NCI-H345 treated with DMSO at 0.1 percent for 48 hours (cell line): ENCODE results near the gene SMIM3.
"Not testable (repeated sequence)": the region's sequence is repeated elsewhere in the genome, so short reads cannot be mapped to it uniquely, and the experiment has no call there.

Source experiments
- DNase-seq: peaks from one replicate; lab custom pipeline; 2025; ENCODE audit not compliant: unreplicated experiment; lab: John Stamatoyannopoulos, UW

The SMIM3 gene

DNA sequence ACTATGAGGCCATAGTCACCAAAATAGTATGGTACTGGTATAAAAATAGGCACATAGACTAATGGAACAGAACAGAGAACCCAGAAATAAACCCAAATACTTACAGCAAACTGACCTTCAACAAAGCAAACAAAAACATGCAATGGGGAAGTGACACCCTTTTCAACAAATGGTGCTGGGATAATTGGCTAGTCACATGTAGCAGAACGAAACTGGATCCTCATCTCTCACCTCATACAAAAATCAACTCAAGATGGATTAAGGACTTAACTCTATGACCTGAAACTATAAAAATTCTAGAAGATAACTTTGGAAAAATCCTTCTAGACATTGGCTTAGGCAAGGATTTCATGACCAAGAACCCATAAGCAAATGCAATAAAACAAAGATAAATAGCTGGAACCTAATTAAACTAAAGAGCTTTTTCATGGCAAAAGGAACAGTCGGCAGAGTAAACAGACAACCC is 14.9 kb downstream of the SMIM3 start:
- DNase-seq = not testable (repeated sequence)

DNA sequence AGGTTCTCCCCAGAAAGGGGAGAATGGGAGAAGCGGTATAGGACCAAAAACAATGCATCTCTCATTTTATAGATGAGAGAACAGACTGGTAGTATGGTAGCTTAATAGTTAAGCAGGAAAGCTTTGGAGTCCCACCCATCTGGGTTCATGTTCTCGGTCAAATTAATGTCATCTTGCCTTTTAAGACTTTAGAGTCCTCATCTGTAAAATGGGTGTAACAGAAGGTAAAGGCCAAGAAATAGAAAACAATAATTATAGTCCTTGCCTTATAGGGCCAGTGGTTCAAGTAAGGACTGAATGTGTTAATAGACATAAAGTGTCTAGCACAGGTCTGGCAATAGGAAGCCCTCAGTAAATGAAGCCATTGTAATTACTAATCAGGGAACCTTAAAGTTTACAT is 16.4 kb downstream of the SMIM3 start:
- DNase-seq = no peak

- no peak for DNase-seq
Observed at GRCh38 chr5:150797384-150797783, 18.8 kb downstream of the SMIM3 start.

DNA sequence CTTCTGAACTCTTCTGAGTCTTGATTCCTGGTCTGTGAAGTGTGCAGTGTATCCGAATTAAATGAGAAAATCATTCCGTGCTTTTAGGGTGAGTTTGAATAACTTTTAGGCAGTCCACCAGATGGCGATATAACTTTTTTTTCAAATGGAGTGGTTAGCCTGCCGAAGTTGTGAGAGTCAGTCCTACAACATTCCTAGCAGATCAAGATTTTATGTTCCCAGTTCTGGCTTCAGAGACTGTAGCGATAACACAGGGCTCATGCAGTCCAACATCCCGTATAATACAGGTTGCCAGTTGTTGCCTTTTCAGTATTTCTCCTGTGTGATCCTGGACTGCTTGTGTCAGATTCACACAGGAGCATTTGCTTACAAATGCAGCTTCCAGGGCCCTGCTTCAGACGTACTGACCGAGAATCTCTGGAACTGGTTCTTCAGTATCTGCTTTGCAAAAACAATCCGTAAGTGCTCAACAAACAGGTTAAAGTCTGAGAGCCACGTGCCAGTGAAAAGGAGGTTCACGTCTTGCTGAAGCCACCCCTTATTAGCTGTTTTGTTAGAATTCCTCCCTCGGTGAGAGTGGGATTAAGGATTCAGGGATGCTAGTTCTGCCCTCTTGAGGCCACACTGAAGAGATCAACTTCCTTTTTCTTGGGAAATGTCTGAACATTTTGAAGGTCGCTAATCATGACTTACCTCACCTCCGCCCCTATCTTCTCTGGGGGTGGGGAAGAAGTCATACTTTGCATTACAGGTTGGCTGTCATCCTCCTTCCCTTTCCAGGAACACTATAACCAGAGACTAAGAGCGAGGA is 22.8 kb downstream of the SMIM3 start:
- peak; percentile 56 for DNase-seq

DNA sequence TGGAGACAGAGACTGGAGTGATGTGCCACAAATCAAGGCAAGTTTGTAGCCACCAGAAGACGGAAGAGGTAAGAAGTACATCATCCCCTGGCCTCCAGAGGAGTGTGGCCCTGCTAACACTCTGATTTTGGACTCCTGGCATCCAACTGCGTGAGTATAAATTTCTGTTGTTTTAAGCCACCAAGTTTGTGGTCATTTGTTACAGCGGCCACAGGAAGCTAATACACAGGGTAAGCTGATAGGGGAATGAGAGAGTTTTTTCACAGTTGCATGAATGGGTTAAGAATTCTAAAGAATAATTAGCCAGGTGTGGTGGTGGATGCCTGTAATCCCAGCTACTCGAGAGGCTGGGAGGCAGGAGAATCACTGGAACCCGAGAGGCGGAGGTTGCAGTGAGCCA is 25.8 kb downstream of the SMIM3 start:
- no peak for DNase-seq

GRCh38 chr5:150809363-150809762 is 30.8 kb downstream of the SMIM3 start:
- DNase-seq = no peak

DNA sequence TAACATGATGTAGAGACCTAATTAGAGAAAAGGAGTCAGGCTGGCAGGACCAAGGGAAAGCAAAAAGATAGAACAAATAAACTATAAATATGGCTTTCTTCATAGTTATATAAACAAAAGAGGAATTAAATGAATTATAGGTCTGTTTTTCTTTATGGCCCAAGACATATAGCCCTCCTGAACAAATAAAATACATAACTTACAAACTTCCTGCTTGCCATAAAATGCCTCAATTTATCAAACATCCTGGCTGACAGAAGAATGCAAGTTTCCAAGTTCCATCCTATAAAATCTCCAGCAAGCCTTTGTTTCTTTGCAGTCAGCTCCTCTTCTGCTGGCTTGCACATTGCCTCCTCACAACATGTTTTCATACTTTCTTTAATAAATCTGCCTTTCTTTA is 36.5 kb downstream of the SMIM3 start:
- DNase-seq = no peak

- no peak for DNase-seq
Observed at GRCh38 chr5:150816946-150817345, 38.4 kb downstream of the SMIM3 start.

GRCh38 chr5:150829744-150830143 is 51.2 kb downstream of the SMIM3 start:
- no peak for DNase-seq

- not testable (repeated sequence) for DNase-seq
Observed at GRCh38 chr5:150831821-150832220, 53.3 kb downstream of the SMIM3 start.

DNA sequence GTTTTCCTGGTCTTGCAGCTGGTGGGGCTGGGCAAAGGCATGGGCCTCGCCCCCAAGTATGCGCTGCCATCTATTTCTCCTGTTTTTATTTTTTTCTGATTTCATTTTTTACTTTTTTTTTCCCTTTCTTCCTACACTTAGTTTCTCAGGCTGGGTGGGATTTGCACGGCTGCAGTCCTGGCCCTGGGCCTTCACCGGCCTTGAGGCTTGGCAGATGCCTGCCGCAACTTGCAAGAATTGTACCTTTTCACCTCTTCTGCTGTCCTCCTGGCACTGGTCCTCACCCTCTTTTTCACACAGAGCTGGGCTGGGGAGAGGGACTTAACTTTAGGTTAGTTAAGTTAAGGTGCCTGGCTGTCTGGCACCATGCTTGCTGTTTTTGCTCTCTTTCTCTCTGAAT is 57.5 kb downstream of the SMIM3 start:
- no peak for DNase-seq

- DNase-seq = no peak
Observed at GRCh38 chr5:150836703-150837102, 58.1 kb downstream of the SMIM3 start.

GRCh38 chr5:150845185-150845859 is 66.8 kb downstream of the SMIM3 start:
- DNase-seq = not testable (repeated sequence)

- not testable (repeated sequence) for DNase-seq
Observed at GRCh38 chr5:150846308-150846653, 67.7 kb downstream of the SMIM3 start, which contains the start of gene IRGM. IRGM (plus strand) TSS chr5:150846521; CDS start chr5:150848124, 1,603 bp downstream.
